Fibroblast of skin of scalp (primary cell): ENCODE measurements around the gene PI4KB.
"Not testable (repeated sequence)": the region's sequence is repeated elsewhere in the genome, so short reads cannot be mapped to it uniquely, and the experiment has no call there.

Experiments
- DNase-seq: peaks from one replicate; pipeline ENCODE4 v3.0.0-alpha.2; 2013

PI4KB gene

DNA sequence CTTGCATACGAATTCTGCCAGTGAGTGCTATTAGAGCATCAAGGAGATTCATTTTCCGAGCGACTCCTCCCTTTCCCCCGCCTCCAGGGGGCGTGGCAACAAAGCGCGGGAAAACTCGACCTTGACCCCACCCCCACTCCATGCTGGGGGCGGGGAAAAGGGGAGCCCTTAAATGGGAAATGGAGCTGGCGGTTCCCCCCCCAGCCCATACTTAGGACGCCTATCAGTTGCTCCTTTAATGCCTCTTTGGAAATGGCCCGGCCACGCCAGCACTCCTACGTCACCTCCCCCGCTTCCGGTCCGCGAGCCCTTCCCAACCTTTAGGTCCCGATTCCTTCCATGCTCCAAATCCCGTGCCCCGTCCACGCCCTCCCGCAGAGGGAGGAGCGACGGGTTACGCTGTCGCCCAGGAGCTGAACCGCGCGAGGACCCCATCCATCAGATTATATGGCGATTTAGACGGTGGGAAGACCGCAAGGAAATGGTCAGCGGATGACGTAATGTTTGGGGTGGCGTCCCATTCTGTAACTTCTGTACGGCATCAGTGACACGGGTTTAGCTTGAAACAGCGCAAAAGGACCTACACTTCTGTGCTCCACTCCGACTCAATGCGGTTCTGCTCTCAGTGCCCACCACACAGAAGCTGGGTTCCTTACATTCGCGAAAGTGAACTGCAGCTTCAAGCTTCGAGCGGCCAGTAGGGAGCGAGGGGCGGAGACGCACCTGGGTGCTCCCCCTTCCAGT, 45.8 kb downstream of the PI4KB start:
- peak; percentile 99 for DNase-seq

- no peak for DNase-seq
Observed at GRCh38 chr1:151277249-151277648, 50.0 kb downstream of the PI4KB start.

DNA sequence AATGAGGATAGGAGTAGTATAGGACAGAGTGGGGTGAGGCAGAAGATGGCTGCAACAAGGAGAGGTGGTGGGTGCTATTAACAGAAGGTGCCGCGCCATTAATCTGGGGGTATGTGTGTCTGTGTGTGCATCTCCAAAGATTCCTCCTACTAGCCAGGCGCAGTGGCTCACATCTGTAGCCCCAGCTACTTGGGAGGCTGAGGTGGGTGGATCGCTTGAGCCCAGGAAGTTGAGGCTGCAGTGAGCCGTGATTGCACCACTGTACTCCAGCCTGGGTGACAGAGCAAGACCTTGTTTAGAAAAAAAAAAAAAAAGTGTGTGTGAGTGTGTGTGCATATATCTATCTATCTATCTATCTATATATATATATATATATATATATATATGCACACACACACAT, 51.9 kb downstream of the PI4KB start:
- DNase-seq, result not testable (repeated sequence)

- DNase-seq, result no peak
Observed at GRCh38 chr1:151273924-151274466, 53.2 kb downstream of the PI4KB start.

DNA sequence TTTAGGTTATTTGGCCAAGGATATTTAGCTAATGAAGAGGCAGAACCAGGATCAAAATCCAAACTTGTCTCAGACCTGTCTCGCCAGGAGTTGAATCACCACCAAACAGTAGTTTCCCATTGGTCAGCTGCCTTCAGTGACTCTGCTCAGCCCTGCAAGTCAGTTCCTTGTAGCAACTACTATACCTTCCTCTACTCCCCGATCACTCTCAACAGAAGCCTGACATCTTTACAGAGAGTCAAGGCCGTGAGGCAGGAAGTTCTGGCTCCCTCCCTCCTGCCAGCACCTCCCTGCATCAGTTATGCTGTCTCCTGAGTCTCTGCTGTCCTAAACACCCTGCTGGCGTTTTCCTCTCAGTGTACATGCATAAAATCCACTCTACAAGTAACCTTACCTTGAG, 59.5 kb downstream of the PI4KB start:
- DNase-seq, result no peak

GRCh38 chr1:151266821-151267220, 60.4 kb downstream of the PI4KB start:
- DNase-seq, result no peak

DNA sequence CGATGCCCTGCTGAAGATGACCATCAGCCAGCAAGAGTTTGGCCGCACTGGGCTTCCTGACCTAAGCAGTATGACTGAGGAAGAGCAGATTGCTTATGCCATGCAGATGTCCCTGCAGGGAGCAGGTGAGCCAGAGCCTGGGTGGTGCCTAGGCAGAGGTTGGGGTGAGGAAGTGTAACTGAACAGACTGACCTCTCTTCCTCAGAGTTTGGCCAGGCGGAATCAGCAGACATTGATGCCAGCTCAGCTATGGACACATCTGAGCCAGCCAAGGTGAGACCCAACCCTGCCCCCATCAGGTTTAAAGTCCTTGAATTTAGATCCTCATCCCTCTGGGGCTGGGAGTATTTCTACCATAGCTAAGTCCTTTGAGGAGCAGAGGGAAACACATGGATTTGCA, 60.9 kb downstream of the PI4KB start:
- no peak for DNase-seq

DNA sequence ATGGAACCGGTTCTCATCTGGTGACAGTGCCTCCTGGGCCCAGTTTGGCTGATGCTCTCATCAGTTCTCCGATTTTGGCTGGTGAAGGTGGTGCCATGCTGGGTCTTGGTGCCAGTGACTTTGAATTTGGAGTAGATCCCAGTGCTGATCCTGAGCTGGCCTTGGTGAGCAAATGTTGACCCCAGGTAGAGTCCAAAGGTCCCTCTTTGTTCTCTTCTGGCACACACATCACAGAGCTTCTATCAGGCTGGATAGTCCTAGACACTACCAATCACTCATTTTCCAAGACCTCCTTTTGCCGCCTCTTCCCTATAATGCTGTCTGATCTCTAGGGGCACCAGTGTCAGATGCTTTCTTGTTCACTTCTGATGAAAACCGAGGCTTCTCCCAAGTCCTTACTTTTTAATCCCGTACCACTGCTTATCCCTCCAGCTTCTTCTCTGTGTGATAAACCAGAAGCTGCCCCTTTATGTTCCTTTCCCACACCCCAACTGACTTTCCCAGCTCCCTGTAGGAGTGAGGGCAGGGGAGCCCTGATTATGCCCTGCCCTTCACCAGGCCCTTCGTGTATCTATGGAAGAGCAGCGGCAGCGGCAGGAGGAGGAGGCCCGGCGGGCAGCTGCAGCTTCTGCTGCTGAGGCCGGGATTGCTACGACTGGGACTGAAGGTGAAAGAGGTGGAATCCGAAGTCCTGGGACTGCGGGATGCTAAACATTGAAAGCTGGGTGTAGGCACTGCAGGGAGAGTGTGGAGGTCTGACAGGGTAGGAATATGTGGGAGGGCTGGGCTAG, 61.6 kb downstream of the PI4KB start:
- no peak for DNase-seq

- DNase-seq, result no peak
Observed at GRCh38 chr1:151259351-151259750, 67.9 kb downstream of the PI4KB start.

GRCh38 chr1:151255381-151255780, 71.8 kb downstream of the PI4KB start:
- no peak for DNase-seq

- DNase-seq, result peak; percentile 97
Observed at GRCh38 chr1:151254217-151255213, 72.7 kb downstream of the PI4KB start, which contains the start of gene PSMD4. TSS of gene PSMD4 (plus strand) at chr1:151254734. CDS start at chr1:151254783, 49 bp downstream.

GRCh38 chr1:151251656-151252470, 75.4 kb downstream of the PI4KB start:
- DNase-seq, result peak; percentile 78

DNA sequence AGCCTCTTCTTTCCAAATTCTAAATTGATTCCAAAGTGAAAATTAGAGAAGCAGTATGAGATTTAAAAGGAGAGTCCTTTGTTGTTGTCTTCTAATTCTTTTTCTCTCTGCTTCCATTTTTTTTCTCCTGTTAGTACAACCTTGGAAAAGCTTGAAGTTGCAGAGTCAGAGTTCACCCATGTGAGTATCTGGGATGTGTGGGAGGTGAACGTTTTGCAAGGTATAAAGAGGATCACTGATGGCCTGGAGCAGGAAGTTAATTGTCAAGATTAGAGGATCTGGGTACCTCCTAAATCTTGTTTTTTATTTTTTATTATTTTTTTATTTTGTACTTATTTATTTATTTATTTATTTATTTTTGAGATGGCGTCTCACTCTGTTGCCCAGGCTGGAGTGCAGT, 80.4 kb downstream of the PI4KB start:
- DNase-seq, result no peak

DNA sequence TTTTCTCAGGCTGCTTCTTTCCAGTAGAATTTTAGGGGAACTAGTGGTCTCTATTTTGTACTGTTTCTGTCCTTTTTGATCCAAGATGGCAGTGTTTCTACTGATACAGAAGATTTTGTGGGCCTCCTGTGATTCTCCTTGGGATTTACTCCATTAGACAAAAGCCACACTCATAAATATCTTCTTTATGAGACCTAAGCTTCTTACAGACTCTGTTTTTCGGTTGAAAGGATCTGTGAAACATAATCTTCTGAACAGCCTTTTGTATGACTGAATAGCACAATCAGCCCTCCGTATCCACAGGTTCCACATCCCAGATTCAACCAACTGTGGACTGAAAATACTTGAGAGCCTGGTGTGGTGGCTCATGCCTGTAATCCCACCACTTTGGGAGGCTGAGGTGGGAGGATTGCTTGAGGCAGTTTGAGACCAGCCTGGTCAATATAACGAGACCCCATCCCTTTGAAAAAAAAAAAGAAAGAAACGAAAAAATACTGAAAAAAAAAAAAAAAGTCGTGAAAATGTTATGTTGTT, 83.5 kb downstream of the PI4KB start:
- DNase-seq, result no peak

DNA sequence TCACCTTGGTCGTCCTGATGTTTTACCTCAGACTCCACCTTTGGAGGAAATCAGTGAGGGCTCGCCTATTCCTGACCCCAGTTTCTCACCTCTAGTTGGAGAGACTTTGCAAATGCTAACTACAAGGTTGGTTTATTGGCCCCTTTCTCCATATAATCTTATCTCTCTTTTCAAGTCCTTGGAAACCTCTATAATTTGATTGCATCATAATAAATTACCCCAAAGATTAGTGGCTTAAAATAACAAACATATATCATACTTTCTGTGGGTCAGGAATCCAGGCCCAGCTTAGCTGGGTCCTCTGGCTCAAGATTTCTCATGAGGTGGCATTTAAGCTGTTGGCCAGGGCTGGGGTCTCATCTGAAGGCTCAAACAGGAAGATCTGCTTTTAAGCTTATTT, 84.8 kb downstream of the PI4KB start:
- no peak for DNase-seq
